Keratinocyte (primary cell): ENCODE data around the gene R3HDM1. TPM values are rescaled to one million over a fixed set of nuclear protein-coding genes. Genes with fewer than 3 reads are reported as not detected.

Source experiments
- DNase-seq: peaks from one replicate; pipeline ENCODE4 v3.0.0-alpha.2; 2011; ENCODE audit warnings: low read depth, missing footprints, low spot score
- FAIRE-seq: peaks from 2 replicates; lab custom pipeline; 2011; peaks lifted over from hg19 to GRCh38; lab: Jason Lieb, UNC
- H2AFZ ChIP-seq: 2 replicates; pipeline ENCODE4 v1.6.0; 2012; ENCODE audit warnings: low read length, control low read depth, inconsistent platforms; ENCODE audit not compliant: control insufficient read depth
- H3K27ac ChIP-seq: 2 replicates; pipeline ENCODE4 v1.5.1; 2011; ENCODE audit warnings: low read length; ENCODE audit not compliant: control insufficient read depth, insufficient read depth
- H3K27me3 ChIP-seq: 3 replicates; pipeline ENCODE4 v1.6.0; 2011; ENCODE audit warnings: low read length; ENCODE audit not compliant: control insufficient read depth, insufficient read depth; ENCODE audit errors: extremely low read depth
- H3K36me3 ChIP-seq, 2 experiments: 2 replicates in 1 of 2; 3 replicates in 1 of 2; pipeline ENCODE4 v1.5.1; 2011; ENCODE audit warnings: low read length in 2 of 2, mild to moderate bottlenecking in 1 of 2; ENCODE audit not compliant: control insufficient read depth in 2 of 2, insufficient read depth in 2 of 2; ENCODE audit errors: extremely low read depth in 1 of 2
- H3K4me1 ChIP-seq: 3 replicates; pipeline ENCODE4 v1.5.1; 2011; ENCODE audit warnings: low read length; ENCODE audit not compliant: control insufficient read depth, insufficient read depth; ENCODE audit errors: extremely low read depth
- H3K4me2 ChIP-seq: 3 replicates; pipeline ENCODE4 v1.6.0; 2011; ENCODE audit warnings: low read depth, low read length; ENCODE audit not compliant: control insufficient read depth, insufficient read depth; ENCODE audit errors: extremely low read depth
- H3K4me3 ChIP-seq, 3 experiments: fragments of 200-600 bp in 1 of 3; sonication (generic) in 1 of 3; 2 replicates in 2 of 3; 3 replicates in 1 of 3; pipeline ENCODE4 v1.5.1; 2011 to 2016; ENCODE audit warnings: low read length in 3 of 3, mild to moderate bottlenecking in 3 of 3, control low read depth in 2 of 3, inconsistent platforms in 1 of 3, low read depth in 1 of 3, mixed read lengths in 1 of 3, mixed run types in 1 of 3, moderate library complexity in 1 of 3; ENCODE audit not compliant: control insufficient read depth in 2 of 3, insufficient read depth in 2 of 3; ENCODE audit errors: extremely low read depth in 1 of 3
- H3K79me2 ChIP-seq: 2 replicates; pipeline ENCODE4 v1.6.0; 2012; ENCODE audit warnings: low read length; ENCODE audit not compliant: control insufficient read depth, insufficient read depth
- H3K9ac ChIP-seq: 3 replicates; pipeline ENCODE4 v1.6.0; 2011; ENCODE audit warnings: low read length; ENCODE audit not compliant: control insufficient read depth, insufficient read depth; ENCODE audit errors: extremely low read depth
- H3K9me1 ChIP-seq: 3 replicates; pipeline ENCODE4 v1.6.0; 2011; ENCODE audit warnings: low read length; ENCODE audit not compliant: control insufficient read depth, insufficient read depth; ENCODE audit errors: extremely low read depth
- H3K9me3 ChIP-seq: 2 replicates; pipeline ENCODE4 v1.5.1; 2012; ENCODE audit warnings: low read depth, low read length; ENCODE audit not compliant: control insufficient read depth
- H4K20me1 ChIP-seq: 3 replicates; pipeline ENCODE4 v1.6.0; 2011; ENCODE audit warnings: low read length; ENCODE audit not compliant: control insufficient read depth, insufficient read depth; ENCODE audit errors: extremely low read depth
- EZH2 ChIP-seq: IDR thresholded peaks from one replicate; pipeline ENCODE4 v1.6.1; 2012; ENCODE audit warnings: inconsistent platforms, mild to moderate bottlenecking, low read length, moderate library complexity
- dilution Hi-C: fragments of 300-500 bp; cut with MboI; formaldehyde crosslinking; loops from one replicate; pipeline ENCODE4 v1.7.0; 2020; ENCODE audit warnings: low sequenced_read_pairs; ENCODE audit not compliant: extremely low pct_ligation_motif_present
- polyA plus RNA-seq, 5 experiments: library from polyadenylated mRNA; depleted of rRNA in 3 of 5; stranded (reverse) in 3 of 5; stranded (forward) in 1 of 5; unstranded in 1 of 5; fragments of >200 nt; gene quantifications; 1 replicate in 1 of 5; 2 replicates in 3 of 5; 3 replicates in 1 of 5; pipeline versions ENCODE4 v1.2.1 to v1.2.3, GENCODE V29; 2011 to 2012; ENCODE audit warnings: missing spikeins in 2 of 5, low read depth in 1 of 5, low replicate concordance in 1 of 5
- TF ChIP-seq, protein P1 (sequence below), 3 experiments: IDR thresholded peaks in 1 of 3; conservative IDR thresholded peaks in 1 of 3; optimal IDR thresholded peaks in 1 of 3; 2 replicates in 2 of 3; 3 replicates in 1 of 3; pipeline versions ENCODE3 to v1.5.1; 2011; ENCODE audit warnings: low read length in 3 of 3, mild to moderate bottlenecking in 3 of 3, moderate library complexity in 2 of 3, control low read depth in 1 of 3, inconsistent platforms in 1 of 3; ENCODE audit not compliant: insufficient read depth in 2 of 3; ENCODE audit errors: extremely low read depth in 1 of 3

R3HDM1 gene
- polyA plus RNA-seq, 1 donor (not counting 4 experiments of a cell fraction or from before 2014, with no cell fraction given): 41.0 TPM

DNA sequence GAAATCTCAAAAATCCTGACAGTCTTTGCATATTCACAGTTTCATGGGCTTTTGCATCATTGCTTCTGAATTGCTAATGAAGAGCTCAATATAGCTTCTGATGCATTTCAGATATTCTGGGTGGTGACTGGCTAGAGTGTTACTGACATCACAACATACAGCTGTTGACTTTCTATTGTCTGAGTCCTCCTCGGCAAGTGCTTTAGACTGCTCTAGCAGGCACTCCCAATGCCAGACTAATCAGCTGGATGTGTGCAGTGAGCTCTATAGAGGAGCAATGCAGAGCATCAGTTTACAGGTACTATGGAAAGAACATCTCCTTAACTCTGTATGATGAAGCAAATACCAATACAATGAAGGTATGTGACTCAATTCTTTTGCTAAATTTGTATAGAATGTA lies 54.9 kb downstream of the R3HDM1 start:
- Histone ChIP-seq H3K9me1 (peaks cover 2% of the 10 kb centered on the region), H3K27me3 (no peaks in the 10 kb centered on the region), H3K4me2 (no peak overlapping the region), H3K4me3 (no peak overlapping the region), H3K9ac (no peak overlapping the region), H3K27ac (no peak overlapping the region), H3K79me2 (peaks cover 2% of the 10 kb centered on the region), H2AFZ (no peak overlapping the region), H3K36me3 (no peaks in the 10 kb centered on the region), H3K4me1 (no peaks in the 10 kb centered on the region), H4K20me1 (no peaks in the 10 kb centered on the region), H3K9me3 (no peaks in the 10 kb centered on the region)
- DNase-seq (no peak), FAIRE-seq (no peak)
- no peak for TF ChIP-seq EZH2
- TF ChIP-seq, protein P1, sequence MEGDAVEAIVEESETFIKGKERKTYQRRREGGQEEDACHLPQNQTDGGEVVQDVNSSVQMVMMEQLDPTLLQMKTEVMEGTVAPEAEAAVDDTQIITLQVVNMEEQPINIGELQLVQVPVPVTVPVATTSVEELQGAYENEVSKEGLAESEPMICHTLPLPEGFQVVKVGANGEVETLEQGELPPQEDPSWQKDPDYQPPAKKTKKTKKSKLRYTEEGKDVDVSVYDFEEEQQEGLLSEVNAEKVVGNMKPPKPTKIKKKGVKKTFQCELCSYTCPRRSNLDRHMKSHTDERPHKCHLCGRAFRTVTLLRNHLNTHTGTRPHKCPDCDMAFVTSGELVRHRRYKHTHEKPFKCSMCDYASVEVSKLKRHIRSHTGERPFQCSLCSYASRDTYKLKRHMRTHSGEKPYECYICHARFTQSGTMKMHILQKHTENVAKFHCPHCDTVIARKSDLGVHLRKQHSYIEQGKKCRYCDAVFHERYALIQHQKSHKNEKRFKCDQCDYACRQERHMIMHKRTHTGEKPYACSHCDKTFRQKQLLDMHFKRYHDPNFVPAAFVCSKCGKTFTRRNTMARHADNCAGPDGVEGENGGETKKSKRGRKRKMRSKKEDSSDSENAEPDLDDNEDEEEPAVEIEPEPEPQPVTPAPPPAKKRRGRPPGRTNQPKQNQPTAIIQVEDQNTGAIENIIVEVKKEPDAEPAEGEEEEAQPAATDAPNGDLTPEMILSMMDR (optimal IDR thresholded peaks at IDR 0.05 in 1 of 3, IDR thresholded peaks at IDR 0.05 in 1 of 3, conservative IDR thresholded peaks at IDR 0.05 in 1 of 3; ENCODE audit: extremely low read depth in 1 of 3, insufficient read depth in 2 of 3, low read length in 3 of 3): no peak
- dilution Hi-C loops: no loop called here

DNA sequence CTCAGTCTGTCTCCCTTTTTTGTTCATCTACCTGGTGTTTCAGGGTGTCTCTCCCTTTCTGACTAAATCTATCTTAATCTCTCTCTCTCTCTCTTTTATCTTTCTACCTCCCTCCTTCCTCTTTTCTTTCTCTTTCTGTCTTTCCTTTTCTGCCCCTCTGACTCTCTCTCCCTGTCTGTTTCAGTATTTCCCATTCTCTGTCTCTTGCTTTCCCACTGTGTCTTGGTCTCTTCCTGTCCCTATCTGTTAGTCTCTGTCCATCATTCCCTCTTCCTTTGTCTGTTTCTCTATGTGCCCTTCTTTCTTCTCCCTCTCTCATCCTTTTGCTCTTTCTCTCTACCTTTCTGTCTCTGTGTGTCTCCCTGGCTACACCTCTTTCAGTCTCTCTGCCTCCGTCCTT lies 56.7 kb downstream of the R3HDM1 start:
- Histone ChIP-seq H3K4me3 (no peak overlapping the region), H3K9me3 (peaks cover 5% of the 10 kb centered on the region), H3K4me2 (no peak overlapping the region), H3K36me3 (peaks cover 0 to 4% of the 10 kb centered on the region in 2 experiments), H3K4me1 (no peaks in the 10 kb centered on the region), H3K9me1 (peaks cover 2% of the 10 kb centered on the region), H3K79me2 (no peaks in the 10 kb centered on the region), H2AFZ (no peak overlapping the region), H3K9ac (no peak overlapping the region), H3K27ac (no peak overlapping the region), H3K27me3 (no peaks in the 10 kb centered on the region), H4K20me1 (no peaks in the 10 kb centered on the region)
- dilution Hi-C loops: no loop called here
- DNase-seq (no peak), FAIRE-seq (no peak)
- TF ChIP-seq, protein P1 (optimal IDR thresholded peaks at IDR 0.05 in 1 of 3, IDR thresholded peaks at IDR 0.05 in 1 of 3, conservative IDR thresholded peaks at IDR 0.05 in 1 of 3; ENCODE audit: extremely low read depth in 1 of 3, insufficient read depth in 2 of 3, low read length in 3 of 3): no peak
- no peak for TF ChIP-seq EZH2
